ENCODE results near the gene DEFB129.

DNA sequence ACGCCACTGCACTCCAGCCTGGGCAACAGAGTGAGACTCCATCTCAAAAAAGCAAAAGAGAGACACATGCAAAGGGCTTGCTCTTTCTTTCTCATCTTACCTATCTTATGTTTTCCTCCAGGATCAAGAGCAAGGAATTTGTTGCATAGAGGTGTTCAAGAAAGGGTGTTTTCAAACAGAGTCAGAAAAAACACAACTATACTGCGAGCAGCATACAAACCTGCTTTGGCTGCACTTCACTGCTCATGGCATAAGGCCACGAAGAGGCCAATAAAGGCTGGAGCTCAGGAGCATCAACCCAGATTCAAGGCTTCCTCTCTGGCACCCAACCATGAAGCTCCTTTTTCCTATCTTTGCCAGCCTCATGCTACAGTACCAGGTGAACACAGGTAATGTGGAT lies at the start of gene DEFB129:
- no peak for TF ChIP-seq EZH2phosphoT487 (IDR thresholded peaks at IDR 0.05; ENCODE audit: borderline replicate concordance, low read depth, low read length)
- TF ChIP-seq, protein P1, sequence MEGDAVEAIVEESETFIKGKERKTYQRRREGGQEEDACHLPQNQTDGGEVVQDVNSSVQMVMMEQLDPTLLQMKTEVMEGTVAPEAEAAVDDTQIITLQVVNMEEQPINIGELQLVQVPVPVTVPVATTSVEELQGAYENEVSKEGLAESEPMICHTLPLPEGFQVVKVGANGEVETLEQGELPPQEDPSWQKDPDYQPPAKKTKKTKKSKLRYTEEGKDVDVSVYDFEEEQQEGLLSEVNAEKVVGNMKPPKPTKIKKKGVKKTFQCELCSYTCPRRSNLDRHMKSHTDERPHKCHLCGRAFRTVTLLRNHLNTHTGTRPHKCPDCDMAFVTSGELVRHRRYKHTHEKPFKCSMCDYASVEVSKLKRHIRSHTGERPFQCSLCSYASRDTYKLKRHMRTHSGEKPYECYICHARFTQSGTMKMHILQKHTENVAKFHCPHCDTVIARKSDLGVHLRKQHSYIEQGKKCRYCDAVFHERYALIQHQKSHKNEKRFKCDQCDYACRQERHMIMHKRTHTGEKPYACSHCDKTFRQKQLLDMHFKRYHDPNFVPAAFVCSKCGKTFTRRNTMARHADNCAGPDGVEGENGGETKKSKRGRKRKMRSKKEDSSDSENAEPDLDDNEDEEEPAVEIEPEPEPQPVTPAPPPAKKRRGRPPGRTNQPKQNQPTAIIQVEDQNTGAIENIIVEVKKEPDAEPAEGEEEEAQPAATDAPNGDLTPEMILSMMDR (conservative IDR thresholded peaks at IDR 0.05; ENCODE audit: low read length) = no peak

All from OCI-LY7 (cell line).